Esophagus muscularis mucosa (tissue), 4 donors: Measurements from ENCODE around the gene CLEC9A.

Source experiments
- EP300 ChIP-seq: sonication (generic); formaldehyde crosslinking; IDR thresholded peaks from one replicate; pipeline ENCODE4 v1.6.1; 2017; ENCODE audit warnings: antibody characterized with exemption
- POLR2A ChIP-seq: fragments of 450-650 bp; IDR thresholded peaks from one replicate; pipeline ENCODE4 v1.6.1; 2017; ENCODE audit warnings: antibody characterized with exemption, moderate library complexity, mild to moderate bottlenecking, low read depth
- POLR2AphosphoS5 ChIP-seq, 2 donors: sonication (generic); formaldehyde crosslinking; IDR thresholded peaks; one replicate each; pipeline ENCODE4 v1.6.1; 2017; ENCODE audit warnings: antibody characterized with exemption in 2 of 2
- TF ChIP-seq, protein P1 (sequence below), 3 experiments: fragments of 200-600 bp in 2 of 3; fragments of 450-650 bp in 1 of 3; sonication (generic) in 2 of 3; IDR thresholded peaks; one replicate each; pipeline ENCODE4 v1.5.1; 2017 to 2019; ENCODE audit warnings: antibody characterized with exemption in 3 of 3, mild to moderate bottlenecking in 2 of 3, moderate library complexity in 1 of 3

DNA sequence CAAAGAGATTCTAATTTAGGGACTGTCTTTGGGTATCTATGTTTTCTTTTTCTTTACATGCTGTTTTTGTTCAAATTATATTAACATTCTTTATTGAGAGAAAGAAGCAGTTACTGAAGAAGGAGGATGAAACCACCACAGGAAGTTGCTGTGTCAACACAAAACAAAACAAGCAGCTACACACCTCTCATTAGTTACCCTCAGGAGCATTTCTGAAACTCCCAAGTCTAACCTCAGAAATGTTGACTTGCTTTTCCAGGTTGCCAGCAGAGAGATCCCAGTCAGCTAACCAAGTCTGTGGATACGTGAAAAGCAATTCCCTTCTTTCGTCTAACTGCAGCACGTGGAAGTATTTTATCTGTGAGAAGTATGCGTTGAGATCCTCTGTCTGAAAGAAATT is 34.8 kb downstream of the CLEC9A start:
- TF ChIP-seq, protein P1, sequence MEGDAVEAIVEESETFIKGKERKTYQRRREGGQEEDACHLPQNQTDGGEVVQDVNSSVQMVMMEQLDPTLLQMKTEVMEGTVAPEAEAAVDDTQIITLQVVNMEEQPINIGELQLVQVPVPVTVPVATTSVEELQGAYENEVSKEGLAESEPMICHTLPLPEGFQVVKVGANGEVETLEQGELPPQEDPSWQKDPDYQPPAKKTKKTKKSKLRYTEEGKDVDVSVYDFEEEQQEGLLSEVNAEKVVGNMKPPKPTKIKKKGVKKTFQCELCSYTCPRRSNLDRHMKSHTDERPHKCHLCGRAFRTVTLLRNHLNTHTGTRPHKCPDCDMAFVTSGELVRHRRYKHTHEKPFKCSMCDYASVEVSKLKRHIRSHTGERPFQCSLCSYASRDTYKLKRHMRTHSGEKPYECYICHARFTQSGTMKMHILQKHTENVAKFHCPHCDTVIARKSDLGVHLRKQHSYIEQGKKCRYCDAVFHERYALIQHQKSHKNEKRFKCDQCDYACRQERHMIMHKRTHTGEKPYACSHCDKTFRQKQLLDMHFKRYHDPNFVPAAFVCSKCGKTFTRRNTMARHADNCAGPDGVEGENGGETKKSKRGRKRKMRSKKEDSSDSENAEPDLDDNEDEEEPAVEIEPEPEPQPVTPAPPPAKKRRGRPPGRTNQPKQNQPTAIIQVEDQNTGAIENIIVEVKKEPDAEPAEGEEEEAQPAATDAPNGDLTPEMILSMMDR (IDR thresholded peaks at IDR 0.05): no peak
- no peak for TF ChIP-seq EP300
- no peak for TF ChIP-seq POLR2A
- TF ChIP-seq POLR2AphosphoS5 (IDR thresholded peaks at IDR 0.05): no peak
